Measurements from ENCODE around the gene HTR1B. TPM values are rescaled to one million over a fixed set of nuclear protein-coding genes. Genes with fewer than 3 reads are reported as not detected.
A peak's percentile ranks its signal among the peaks of the same experiment; 100 is the strongest.

The HTR1B gene
- total RNA-seq, 1 donor from 2014 or later: 0.18 TPM

GRCh38 chr6:77487808-77488425 is 24.6 kb upstream of the HTR1B start:
- intact Hi-C loops (cut with DNase I): no loop called here
- no peak for TF ChIP-seq CTCF (IDR thresholded peaks at IDR 0.05)
- Histone ChIP-seq H3K4me3 (no peak overlapping the region), H3K27me3 (ENCODE audit: low read depth) (no peaks in the 10 kb centered on the region), H3K9me3 (no peaks in the 10 kb centered on the region), H3K4me1 (no peaks in the 10 kb centered on the region), H3K36me3 (no peaks in the 10 kb centered on the region), H3K27ac (no peak overlapping the region)
- DNase-seq: no peak
- no peak for ATAC-seq

GRCh38 chr6:77482981-77483380 is 19.7 kb upstream of the HTR1B start:
- TF ChIP-seq CTCF (IDR thresholded peaks at IDR 0.05): no peak
- ATAC-seq: no peak
- Histone ChIP-seq H3K27me3 (ENCODE audit: low read depth) (no peaks in the 10 kb centered on the region), H3K9me3 (no peaks in the 10 kb centered on the region), H3K36me3 (no peaks in the 10 kb centered on the region), H3K4me1 (no peaks in the 10 kb centered on the region), H3K4me3 (no peak overlapping the region), H3K27ac (no peak overlapping the region)
- DNase-seq: no peak
- intact Hi-C loops (cut with DNase I): no loop called here

- Histone ChIP-seq H3K27ac (no peak overlapping the region), H3K9me3 (no peaks in the 10 kb centered on the region), H3K27me3 (ENCODE audit: low read depth) (no peaks in the 10 kb centered on the region), H3K4me1 (no peaks in the 10 kb centered on the region), H3K36me3 (no peaks in the 10 kb centered on the region), H3K4me3 (no peak overlapping the region)
- DNase-seq (peak; percentile 37), ATAC-seq (no peak)
- intact Hi-C loops (cut with DNase I): no loop called here
- TF ChIP-seq CTCF (IDR thresholded peaks at IDR 0.05): no peak
Observed at GRCh38 chr6:77474973-77475372, 11.7 kb upstream of the HTR1B start.

- DNase-seq (no peak), ATAC-seq (no peak)
- no peaks in the 10 kb centered on the region for H3K4me1 ChIP-seq
- H3K4me3 ChIP-seq: no peak overlapping the region
- no peak overlapping the region for H3K27ac ChIP-seq
- no peaks in the 10 kb centered on the region for H3K27me3 ChIP-seq (ENCODE audit: low read depth)
- intact Hi-C loops (cut with DNase I): no loop called here
- no peaks in the 10 kb centered on the region for H3K36me3 ChIP-seq
- H3K9me3 ChIP-seq: no peaks in the 10 kb centered on the region
- no peak for TF ChIP-seq CTCF (IDR thresholded peaks at IDR 0.05)
Observed at GRCh38 chr6:77474286-77474956, 11.1 kb upstream of the HTR1B start.

GRCh38 chr6:77470983-77471382 is 7.7 kb upstream of the HTR1B start:
- H3K4me1 ChIP-seq: peaks cover 6% of the 10 kb centered on the region
- ATAC-seq (no peak), DNase-seq (no peak)
- H3K36me3 ChIP-seq: no peaks in the 10 kb centered on the region
- H3K9me3 ChIP-seq: no peaks in the 10 kb centered on the region
- intact Hi-C loops (cut with DNase I): no loop called here
- no peak overlapping the region for H3K4me3 ChIP-seq
- no peak overlapping the region for H3K27ac ChIP-seq
- TF ChIP-seq CTCF (IDR thresholded peaks at IDR 0.05): no peak
- H3K27me3 ChIP-seq (ENCODE audit: low read depth): peaks cover 4% of the 10 kb centered on the region
